Testis (tissue), 3 donors: ENCODE results near the gene SBK2. TPM values are rescaled to one million over a fixed set of nuclear protein-coding genes. Genes with fewer than 3 reads are reported as not detected.

Experiments used
- DNase-seq: peaks from one replicate; pipeline ENCODE4 v3.0.0-alpha.2; 2019
- H3K27ac ChIP-seq, 2 donors: fragments of 200-600 bp; sonication (generic); one replicate each; pipeline ENCODE4 v1.5.1; 2019
- H3K27me3 ChIP-seq: fragments of 200-600 bp; sonication (generic); one replicate; pipeline ENCODE4 v1.5.1; 2019
- H3K36me3 ChIP-seq: fragments of 200-600 bp; sonication (generic); one replicate; pipeline ENCODE4 v1.5.1; 2017; ENCODE audit warnings: low read depth; ENCODE audit errors: missing control alignments
- H3K4me1 ChIP-seq: fragments of 200-600 bp; sonication (generic); one replicate; pipeline ENCODE4 v1.5.1; 2019
- H3K4me3 ChIP-seq, 2 donors: fragments of 200-600 bp; sonication (generic); one replicate each; pipeline ENCODE4 v1.5.1; 2017 to 2019
- H3K9me3 ChIP-seq: fragments of 200-600 bp; sonication (generic); one replicate; pipeline ENCODE4 v1.5.1; 2017
- POLR2A ChIP-seq: fragments of 450-650 bp; IDR thresholded peaks from one replicate; pipeline ENCODE4 v1.6.1; 2017; ENCODE audit warnings: antibody characterized with exemption, mild to moderate bottlenecking, moderate library complexity
- WGBS, 2 donors: methylation state at CpG; one replicate each; pipeline ENCODE4 v1.1.5; 2018; 5-methylcytosine and 5-hydroxymethylcytosine counted together
- intact Hi-C: fragments of 100-400 bp; cut with DNase I; formaldehyde crosslinking; loops from one replicate; pipeline ENCODE4 v1.15.1; 2023; ENCODE audit warnings: low total_unique reads
- polyA plus RNA-seq: library from polyadenylated mRNA; stranded (reverse); fragments of 350-450 nt; fragmentation: Illumina TruSeq; extraction: RNeasy Lipid Tissue Mini Kit (QIAGEN cat#74804); gene quantifications from one replicate; pipeline ENCODE4 v1.2.3, GENCODE V29; 2014; ENCODE audit warnings: low read depth, low replicate concordance; ENCODE audit not compliant: insufficient read depth
- total RNA-seq, 2 donors: library from RNA; depleted of rRNA; stranded (reverse); fragments of >200 nt; gene quantifications; one replicate each; pipeline ENCODE4 v1.2.3, GENCODE V29; 2016
- TF ChIP-seq, protein P1 (sequence below), 3 experiments: fragments of 450-650 bp in 2 of 3; fragments of 200-600 bp in 1 of 3; sonication (generic) in 1 of 3; IDR thresholded peaks; one replicate each; pipeline ENCODE4 v1.5.1; 2016 to 2019; ENCODE audit warnings: antibody characterized with exemption in 3 of 3, mild to moderate bottlenecking in 2 of 3, moderate library complexity in 1 of 3

SBK2 gene
- total and polyA plus RNA-seq, 3 donors from 2014 or later: 0.87 to 1.3 (median 0.99) TPM

DNA sequence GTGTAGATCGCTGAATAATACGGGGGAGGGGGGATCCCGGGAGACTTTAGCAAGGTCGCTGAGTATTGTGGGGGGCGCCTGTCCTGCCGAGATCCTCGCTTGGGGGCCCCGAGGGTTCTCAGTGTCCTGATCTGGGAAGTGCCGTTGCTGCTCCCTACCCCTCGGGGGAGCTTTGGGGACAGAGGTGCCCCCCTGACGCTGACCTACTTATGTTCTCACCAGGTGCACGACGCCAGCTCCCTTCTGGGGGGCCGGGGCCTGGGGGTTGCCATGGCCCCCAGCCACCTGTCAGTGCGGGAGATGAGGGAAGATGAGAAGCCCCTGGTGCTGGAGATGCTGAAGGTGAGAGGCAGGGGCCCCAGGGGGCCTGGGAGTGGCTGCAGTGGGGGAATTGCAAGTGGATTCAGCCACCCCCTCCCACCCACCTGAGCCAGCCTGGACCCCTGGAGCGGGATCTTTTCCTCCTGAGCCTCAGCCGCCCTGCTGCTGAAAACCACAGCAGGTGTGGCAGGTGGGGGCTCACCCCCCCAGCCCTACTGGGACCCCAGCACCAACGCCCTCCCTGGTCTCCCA lies 51.4 kb downstream of the SBK2 start:
- no peak for DNase-seq
- peaks cover 46% of the 10 kb centered on the region for H3K4me1 ChIP-seq
- intact Hi-C loops: no loop called here
- TF ChIP-seq POLR2A: no peak
- TF ChIP-seq, protein P1, sequence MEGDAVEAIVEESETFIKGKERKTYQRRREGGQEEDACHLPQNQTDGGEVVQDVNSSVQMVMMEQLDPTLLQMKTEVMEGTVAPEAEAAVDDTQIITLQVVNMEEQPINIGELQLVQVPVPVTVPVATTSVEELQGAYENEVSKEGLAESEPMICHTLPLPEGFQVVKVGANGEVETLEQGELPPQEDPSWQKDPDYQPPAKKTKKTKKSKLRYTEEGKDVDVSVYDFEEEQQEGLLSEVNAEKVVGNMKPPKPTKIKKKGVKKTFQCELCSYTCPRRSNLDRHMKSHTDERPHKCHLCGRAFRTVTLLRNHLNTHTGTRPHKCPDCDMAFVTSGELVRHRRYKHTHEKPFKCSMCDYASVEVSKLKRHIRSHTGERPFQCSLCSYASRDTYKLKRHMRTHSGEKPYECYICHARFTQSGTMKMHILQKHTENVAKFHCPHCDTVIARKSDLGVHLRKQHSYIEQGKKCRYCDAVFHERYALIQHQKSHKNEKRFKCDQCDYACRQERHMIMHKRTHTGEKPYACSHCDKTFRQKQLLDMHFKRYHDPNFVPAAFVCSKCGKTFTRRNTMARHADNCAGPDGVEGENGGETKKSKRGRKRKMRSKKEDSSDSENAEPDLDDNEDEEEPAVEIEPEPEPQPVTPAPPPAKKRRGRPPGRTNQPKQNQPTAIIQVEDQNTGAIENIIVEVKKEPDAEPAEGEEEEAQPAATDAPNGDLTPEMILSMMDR (IDR thresholded peaks at IDR 0.05): no peak
- H3K36me3 ChIP-seq: no peaks in the 10 kb centered on the region
- H3K27me3 ChIP-seq: no peaks in the 10 kb centered on the region
- peak overlapping the region; percentile 57 to 74 for H3K4me3 ChIP-seq
- H3K27ac ChIP-seq: peak overlapping the region; percentile 78 to 94
- 21 to 40% methylated on average over 1 to 18 of the region's 18 CpGs for WGBS, 2 donors
- no peaks in the 10 kb centered on the region for H3K9me3 ChIP-seq

GRCh38 chr19:55484593-55485438 lies 52.1 kb downstream of the SBK2 start, which contains the start of gene NAT14:
NAT14 (plus strand) TSS chr19:55485188; CDS start chr19:55485709, 521 bp downstream.
- Histone ChIP-seq H3K27ac (peak within 1 kb of the TSS; percentile 78 to 94), H3K27me3 (no peaks in the 10 kb centered on the region), H3K9me3 (no peaks in the 10 kb centered on the region), H3K4me3 (peak within 1 kb of the TSS; percentile 57 to 74), H3K36me3 (no peaks in the 10 kb centered on the region), H3K4me1 (peaks cover 51% of the 10 kb centered on the region)
- 1 to 13% methylated on average over 7 to 78 of the region's 78 CpGs for WGBS, 2 donors
- TF ChIP-seq, protein P1 (IDR thresholded peaks at IDR 0.05): no peak
- TF ChIP-seq POLR2A: no peak
- peak; percentile 69 for DNase-seq
- intact Hi-C loops: no loop called here

- no peaks in the 10 kb centered on the region for H3K27me3 ChIP-seq
- intact Hi-C loops: no loop called here
- no peaks in the 10 kb centered on the region for H3K36me3 ChIP-seq
- peak overlapping the region; percentile 57 to 74 for H3K4me3 ChIP-seq
- TF ChIP-seq, protein P1 (IDR thresholded peaks at IDR 0.05): no peak
- no peak for TF ChIP-seq POLR2A
- H3K27ac ChIP-seq: peak overlapping the region in 1 of 2 donors; percentile 94
- no peak for DNase-seq
- H3K9me3 ChIP-seq: no peaks in the 10 kb centered on the region
- 35 to 68% methylated on average over 15 to 46 of the region's 46 CpGs for whole genome bisulfite sequencing, 2 donors
- H3K4me1 ChIP-seq: peaks cover 58% of the 10 kb centered on the region
Measured at GRCh38 chr19:55483706-55484592, 53.0 kb downstream of the SBK2 start.

- Histone ChIP-seq H3K4me1 (peaks cover 63% of the 10 kb centered on the region), H3K36me3 (no peaks in the 10 kb centered on the region), H3K4me3 (peak overlapping the region in 1 of 2 donors; percentile 34), H3K27ac (no peak overlapping the region), H3K9me3 (no peaks in the 10 kb centered on the region), H3K27me3 (no peaks in the 10 kb centered on the region)
- intact Hi-C loops: no loop called here
- 79 to 83% methylated on average over 29 to 46 of the region's 47 CpGs for WGBS, 2 donors
- TF ChIP-seq, protein P1 (IDR thresholded peaks at IDR 0.05): no peak
- TF ChIP-seq POLR2A: no peak
- DNase-seq: no peak
Measured at GRCh38 chr19:55482967-55483705, 53.8 kb downstream of the SBK2 start.
